Mesendoderm (in vitro differentiated cells): Measurements from ENCODE around the gene ABCC1.
"Not testable (repeated sequence)": the region's sequence is repeated elsewhere in the genome, so short reads cannot be mapped to it uniquely, and the experiment has no call there.

Source experiments
- DNase-seq: peaks from one replicate; pipeline ENCODE4 v3.0.0; 2013
- H2AK5ac ChIP-seq: 2 replicates; pipeline ENCODE4 v1.6.1; 2013; ENCODE audit warnings: low read length, inconsistent platforms
- H2BK120ac ChIP-seq: 2 replicates; pipeline ENCODE4 v1.6.1; 2013; ENCODE audit warnings: low read depth, mild to moderate bottlenecking, low read length, moderate library complexity, mixed read lengths
- H2BK15ac ChIP-seq: replicated peaks from 2 replicates; pipeline ENCODE4 v1.6.1; 2013; ENCODE audit warnings: low read depth, mild to moderate bottlenecking, moderate library complexity
- H2BK5ac ChIP-seq: 2 replicates; pipeline ENCODE4 v1.6.1; 2013; ENCODE audit warnings: low read length, inconsistent platforms
- H3K18ac ChIP-seq: 2 replicates; pipeline ENCODE4 v1.6.1; 2013; ENCODE audit warnings: mild to moderate bottlenecking, low read length, mixed read lengths
- H3K23ac ChIP-seq: one replicate; pipeline ENCODE4 v1.6.1; 2013; ENCODE audit warnings: low read length
- H3K27ac ChIP-seq: 2 replicates; pipeline ENCODE4 v1.5.1; 2013; ENCODE audit warnings: low read depth, mild to moderate bottlenecking, inconsistent platforms, low read length, moderate library complexity
- H3K27me3 ChIP-seq: 2 replicates; pipeline ENCODE4 v1.6.1; 2013; ENCODE audit warnings: low read length, control low read depth, mild to moderate bottlenecking, inconsistent platforms; ENCODE audit not compliant: insufficient read depth, poor library complexity
- H3K36me3 ChIP-seq: 2 replicates; pipeline ENCODE4 v1.6.1; 2013; ENCODE audit warnings: low read length, inconsistent platforms; ENCODE audit not compliant: control insufficient read depth, insufficient read depth
- H3K4ac ChIP-seq: one replicate; pipeline ENCODE4 v1.6.1; 2013; ENCODE audit warnings: low read depth, mild to moderate bottlenecking, low read length, moderate library complexity
- H3K4me1 ChIP-seq: 2 replicates; pipeline ENCODE4 v1.6.1; 2013; ENCODE audit warnings: low read depth, low read length, inconsistent platforms; ENCODE audit not compliant: control insufficient read depth
- H3K4me2 ChIP-seq: 2 replicates; pipeline ENCODE4 v1.6.1; 2013; ENCODE audit warnings: low read length
- H3K4me3 ChIP-seq: 2 replicates; pipeline ENCODE4 v1.5.1; 2013; ENCODE audit warnings: mild to moderate bottlenecking, low read length
- H3K56ac ChIP-seq: one replicate; pipeline ENCODE4 v1.6.1; 2013; ENCODE audit warnings: low read length
- H3K79me1 ChIP-seq: 2 replicates; pipeline ENCODE4 v1.6.1; 2013; ENCODE audit warnings: low read length, inconsistent platforms
- H3K79me2 ChIP-seq: 2 replicates; pipeline ENCODE4 v1.6.1; 2013; ENCODE audit warnings: mild to moderate bottlenecking, low read length; ENCODE audit not compliant: control insufficient read depth, insufficient read depth
- H3K9ac ChIP-seq: 2 replicates; pipeline ENCODE4 v1.6.1; 2013; ENCODE audit warnings: low read length, inconsistent platforms
- H4K5ac ChIP-seq: one replicate; pipeline ENCODE4 v1.6.1; 2013; ENCODE audit warnings: low read length
- H4K8ac ChIP-seq: one replicate; pipeline ENCODE4 v1.6.1; 2013; ENCODE audit warnings: low read depth, mild to moderate bottlenecking, control low read depth, low read length, moderate library complexity
- WGBS: extraction: QIAGEN DNeasy Blood & Tissue Kit; methylation state at CpG from one replicate; pipeline ENCODE4 v1.1.7; 2013; ENCODE audit warnings: low lambda C conversion rate, missing lambda C conversion rate; ENCODE audit not compliant: insufficient coverage; ENCODE audit errors: extremely low coverage; 5-methylcytosine and 5-hydroxymethylcytosine counted together

ABCC1 gene

DNA sequence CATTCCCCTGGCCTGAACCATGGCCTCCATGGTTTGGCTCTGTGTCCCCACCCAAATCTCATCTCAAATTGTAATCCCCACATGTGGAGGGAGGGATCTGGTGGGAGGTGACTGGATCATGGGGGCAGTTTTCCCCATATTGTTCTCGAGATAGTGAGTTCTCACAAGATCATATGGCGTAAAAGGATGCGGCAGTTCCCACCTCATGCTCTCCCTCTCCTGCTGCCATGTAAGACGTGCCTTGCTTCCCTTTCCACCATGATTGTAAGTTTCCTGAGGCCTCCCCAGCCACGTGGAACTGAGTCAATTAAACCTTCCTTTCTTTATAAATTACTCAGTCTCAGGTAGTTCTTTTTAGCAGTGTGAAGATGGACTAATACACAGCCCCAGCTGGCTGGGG is 212.4 kb downstream of the ABCC1 start:
- H3K79me1 ChIP-seq, H3K4me3 ChIP-seq, H3K56ac ChIP-seq, H4K5ac ChIP-seq, H3K4ac ChIP-seq, H4K8ac ChIP-seq, H3K9ac ChIP-seq, DNase-seq, H3K36me3 ChIP-seq, H2AK5ac ChIP-seq, H3K27me3 ChIP-seq, H3K4me2 ChIP-seq, H3K23ac ChIP-seq, H2BK120ac ChIP-seq, H2BK5ac ChIP-seq, H3K4me1 ChIP-seq, H2BK15ac ChIP-seq, H3K18ac ChIP-seq, H3K27ac ChIP-seq, H3K79me2 ChIP-seq: not testable (repeated sequence)
- WGBS, result no CpG with 5 or more reads among the region's 5 CpGs

GRCh38 chr16:16162591-16162990 is 213.2 kb downstream of the ABCC1 start:
- no peaks in the 10 kb centered on the region for H3K27me3 ChIP-seq
- H3K9ac ChIP-seq, result no peak overlapping the region
- no peak overlapping the region for H3K4me2 ChIP-seq
- H3K23ac ChIP-seq, result no peak overlapping the region
- no peak overlapping the region for H2BK5ac ChIP-seq
- no peak overlapping the region for H4K8ac ChIP-seq
- H2BK15ac ChIP-seq, result no peak overlapping the region
- no peak overlapping the region for H3K27ac ChIP-seq
- H3K4me1 ChIP-seq, result no peaks in the 10 kb centered on the region
- no peak overlapping the region for H3K4ac ChIP-seq
- H3K18ac ChIP-seq, result no peak overlapping the region
- H4K5ac ChIP-seq, result no peak overlapping the region
- H3K4me3 ChIP-seq, result no peak overlapping the region
- DNase-seq, result no peak
- H3K36me3 ChIP-seq, result no peaks in the 10 kb centered on the region
- H2AK5ac ChIP-seq, result no peak overlapping the region
- no peak overlapping the region for H3K56ac ChIP-seq
- no peaks in the 10 kb centered on the region for H3K79me1 ChIP-seq
- H3K79me2 ChIP-seq, result no peaks in the 10 kb centered on the region
- WGBS, result no CpG with 5 or more reads among the region's 3 CpGs
- H2BK120ac ChIP-seq, result no peak overlapping the region

DNA sequence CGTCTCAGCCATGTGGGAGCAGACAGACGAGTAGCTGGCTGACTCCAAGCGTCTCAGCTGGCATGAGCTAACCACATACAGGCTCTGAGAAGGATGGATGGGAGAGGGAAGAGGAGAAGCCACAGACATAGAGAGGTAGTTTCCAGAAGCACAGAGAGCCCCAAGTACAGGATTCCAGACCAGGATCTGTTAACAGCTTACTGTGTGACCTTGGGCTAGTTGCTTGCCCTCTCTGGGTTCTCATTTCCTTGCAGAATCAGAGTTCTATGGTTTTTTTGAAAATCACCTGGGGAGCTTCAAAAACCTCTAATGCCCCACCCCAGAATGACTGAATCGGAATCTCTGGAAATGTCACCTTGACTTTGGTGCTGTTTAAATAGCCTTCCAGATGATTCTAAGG is 213.7 kb downstream of the ABCC1 start:
- no peak overlapping the region for H3K9ac ChIP-seq

GRCh38 chr16:16163571-16163970 is 214.2 kb downstream of the ABCC1 start:
- Histone ChIP-seq H3K18ac (no peak overlapping the region), H4K8ac (no peak overlapping the region), H2BK15ac (no peak overlapping the region), H3K4me1 (no peaks in the 10 kb centered on the region), H3K56ac (no peak overlapping the region), H3K27me3 (no peaks in the 10 kb centered on the region), H3K36me3 (no peaks in the 10 kb centered on the region), H3K27ac (no peak overlapping the region), H3K4me2 (no peak overlapping the region), H2BK5ac (no peak overlapping the region), H3K79me1 (no peaks in the 10 kb centered on the region), H4K5ac (no peak overlapping the region), H3K9ac (no peak overlapping the region), H2BK120ac (no peak overlapping the region), H3K79me2 (no peaks in the 10 kb centered on the region), H3K4me3 (no peak overlapping the region), H3K4ac (no peak overlapping the region), H2AK5ac (no peak overlapping the region), H3K23ac (no peak overlapping the region)
- no peak for DNase-seq
- no CpG with 5 or more reads among the region's 5 CpGs for WGBS

More for the DNA sequence above, 213.7 kb downstream of the ABCC1 start:
- Histone ChIP-seq H3K23ac (no peak overlapping the region), H2BK5ac (no peak overlapping the region), H3K27me3 (no peaks in the 10 kb centered on the region), H4K5ac (no peak overlapping the region), H4K8ac (no peak overlapping the region), H3K27ac (no peak overlapping the region), H3K4ac (no peak overlapping the region), H3K18ac (no peak overlapping the region), H2BK120ac (no peak overlapping the region), H3K36me3 (no peaks in the 10 kb centered on the region), H3K79me1 (no peaks in the 10 kb centered on the region), H3K4me1 (no peaks in the 10 kb centered on the region), H3K56ac (no peak overlapping the region), H2AK5ac (no peak overlapping the region), H3K4me2 (no peak overlapping the region), H3K79me2 (no peaks in the 10 kb centered on the region), H3K4me3 (no peak overlapping the region), H2BK15ac (no peak overlapping the region)
- DNase-seq, result no peak
- WGBS, result no CpG with 5 or more reads among the region's 4 CpGs

DNA sequence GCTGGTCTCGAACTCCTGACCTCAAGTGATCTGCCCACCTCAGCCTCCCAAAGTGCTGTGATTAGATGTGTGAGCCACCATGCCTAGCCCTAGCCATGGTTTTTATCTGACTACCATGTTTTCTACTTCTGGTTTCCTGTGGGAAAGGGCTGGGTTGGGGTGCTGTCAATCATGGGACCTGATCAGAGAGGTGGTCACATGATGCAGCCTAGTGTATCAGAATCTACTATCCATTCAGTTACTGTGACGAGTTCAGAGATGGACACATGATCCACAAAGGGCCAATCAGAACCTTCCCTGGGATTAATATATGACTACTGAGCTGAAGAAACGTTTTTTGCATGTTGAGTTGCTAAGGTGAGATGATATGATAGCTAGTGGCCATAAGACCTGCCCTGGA is 214.8 kb downstream of the ABCC1 start:
- H3K79me1 ChIP-seq, result no peaks in the 10 kb centered on the region
- no peak overlapping the region for H2BK15ac ChIP-seq
- no peak overlapping the region for H2BK5ac ChIP-seq
- no peaks in the 10 kb centered on the region for H3K27me3 ChIP-seq
- WGBS, result no CpG with 5 or more reads among the region's 3 CpGs
- H3K18ac ChIP-seq, result no peak overlapping the region
- no peak overlapping the region for H3K23ac ChIP-seq
- H3K4me2 ChIP-seq, result no peak overlapping the region
- H3K27ac ChIP-seq, result no peak overlapping the region
- no peak overlapping the region for H3K9ac ChIP-seq
- no peak for DNase-seq
- no peak overlapping the region for H4K5ac ChIP-seq
- H3K79me2 ChIP-seq, result no peaks in the 10 kb centered on the region
- no peak overlapping the region for H2BK120ac ChIP-seq
- no peak overlapping the region for H3K4ac ChIP-seq
- no peak overlapping the region for H3K56ac ChIP-seq
- H4K8ac ChIP-seq, result no peak overlapping the region
- H3K4me1 ChIP-seq, result no peaks in the 10 kb centered on the region
- no peaks in the 10 kb centered on the region for H3K36me3 ChIP-seq
- H2AK5ac ChIP-seq, result no peak overlapping the region
- no peak overlapping the region for H3K4me3 ChIP-seq

- Histone ChIP-seq H3K4ac (no peak overlapping the region), H3K4me2 (no peak overlapping the region), H3K4me1 (no peaks in the 10 kb centered on the region), H3K4me3 (no peak overlapping the region), H3K79me1 (no peaks in the 10 kb centered on the region), H3K23ac (no peak overlapping the region), H4K5ac (no peak overlapping the region), H2BK120ac (no peak overlapping the region), H3K18ac (no peak overlapping the region), H3K9ac (no peak overlapping the region), H3K27ac (no peak overlapping the region), H4K8ac (no peak overlapping the region), H3K36me3 (no peaks in the 10 kb centered on the region), H2BK15ac (no peak overlapping the region), H3K56ac (no peak overlapping the region), H2BK5ac (no peak overlapping the region), H3K27me3 (no peaks in the 10 kb centered on the region), H2AK5ac (no peak overlapping the region), H3K79me2 (no peaks in the 10 kb centered on the region)
- WGBS, result no CpG with 5 or more reads among the region's 7 CpGs
- no peak for DNase-seq
Measured at GRCh38 chr16:16166085-16166484, 216.7 kb downstream of the ABCC1 start.
